WI38 (cell line): ENCODE results near the gene CCL17.

ENCODE experiments used
- H3K4me3 ChIP-seq: 2 replicates; pipeline ENCODE4 v1.5.1; 2011; ENCODE audit warnings: low read depth, mild to moderate bottlenecking, control low read depth, low read length
- TF ChIP-seq, protein P1 (sequence below): IDR thresholded peaks from 2 replicates; pipeline ENCODE4 v1.5.1; 2012; ENCODE audit warnings: low read depth, mild to moderate bottlenecking, control low read depth, low read length

CCL17 gene

DNA sequence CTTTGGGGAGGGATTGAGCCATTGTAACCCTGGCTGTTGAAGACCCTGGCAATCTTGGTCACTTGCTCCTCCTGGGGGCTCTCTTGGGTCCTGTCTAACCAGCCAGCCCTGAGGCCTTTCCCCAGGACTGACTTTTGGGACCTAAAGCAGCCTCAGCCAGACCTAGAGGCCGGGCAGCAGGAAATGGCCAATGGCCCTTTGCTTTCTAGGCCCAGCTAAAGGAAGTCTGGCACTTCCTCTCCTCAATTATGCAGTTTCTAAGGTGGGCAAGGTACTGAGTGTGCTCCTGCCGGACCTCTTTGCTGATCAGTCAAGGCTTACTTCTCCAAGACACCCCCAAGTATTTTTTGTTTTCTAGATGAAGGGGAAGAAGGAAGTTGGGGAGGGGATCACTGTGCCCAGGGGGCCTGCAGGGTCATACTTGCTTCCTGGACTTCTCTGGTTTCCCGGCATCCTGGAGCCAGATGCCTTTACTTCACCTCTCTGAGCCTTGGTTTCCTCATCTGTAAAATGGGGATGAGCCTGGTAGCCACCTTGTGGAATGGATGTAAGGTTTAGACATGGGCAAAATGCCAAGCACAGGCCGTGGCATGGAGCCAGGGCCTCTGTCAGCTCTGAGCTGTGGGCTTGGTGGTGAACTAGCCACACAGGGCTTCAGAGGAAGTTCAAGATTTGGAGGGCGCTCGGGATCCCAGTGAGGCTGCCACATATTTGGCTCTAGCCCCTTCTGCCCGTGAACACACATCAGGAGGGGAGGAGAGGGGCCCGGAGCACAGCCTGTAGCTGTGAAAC, 23.7 kb upstream of the CCL17 start:
- TF ChIP-seq, protein P1, sequence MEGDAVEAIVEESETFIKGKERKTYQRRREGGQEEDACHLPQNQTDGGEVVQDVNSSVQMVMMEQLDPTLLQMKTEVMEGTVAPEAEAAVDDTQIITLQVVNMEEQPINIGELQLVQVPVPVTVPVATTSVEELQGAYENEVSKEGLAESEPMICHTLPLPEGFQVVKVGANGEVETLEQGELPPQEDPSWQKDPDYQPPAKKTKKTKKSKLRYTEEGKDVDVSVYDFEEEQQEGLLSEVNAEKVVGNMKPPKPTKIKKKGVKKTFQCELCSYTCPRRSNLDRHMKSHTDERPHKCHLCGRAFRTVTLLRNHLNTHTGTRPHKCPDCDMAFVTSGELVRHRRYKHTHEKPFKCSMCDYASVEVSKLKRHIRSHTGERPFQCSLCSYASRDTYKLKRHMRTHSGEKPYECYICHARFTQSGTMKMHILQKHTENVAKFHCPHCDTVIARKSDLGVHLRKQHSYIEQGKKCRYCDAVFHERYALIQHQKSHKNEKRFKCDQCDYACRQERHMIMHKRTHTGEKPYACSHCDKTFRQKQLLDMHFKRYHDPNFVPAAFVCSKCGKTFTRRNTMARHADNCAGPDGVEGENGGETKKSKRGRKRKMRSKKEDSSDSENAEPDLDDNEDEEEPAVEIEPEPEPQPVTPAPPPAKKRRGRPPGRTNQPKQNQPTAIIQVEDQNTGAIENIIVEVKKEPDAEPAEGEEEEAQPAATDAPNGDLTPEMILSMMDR, result no peak
- no peak overlapping the region for H3K4me3 ChIP-seq

GRCh38 chr16:57381791-57382534, 22.6 kb upstream of the CCL17 start:
- TF ChIP-seq, protein P1, result no peak
- no peak overlapping the region for H3K4me3 ChIP-seq

DNA sequence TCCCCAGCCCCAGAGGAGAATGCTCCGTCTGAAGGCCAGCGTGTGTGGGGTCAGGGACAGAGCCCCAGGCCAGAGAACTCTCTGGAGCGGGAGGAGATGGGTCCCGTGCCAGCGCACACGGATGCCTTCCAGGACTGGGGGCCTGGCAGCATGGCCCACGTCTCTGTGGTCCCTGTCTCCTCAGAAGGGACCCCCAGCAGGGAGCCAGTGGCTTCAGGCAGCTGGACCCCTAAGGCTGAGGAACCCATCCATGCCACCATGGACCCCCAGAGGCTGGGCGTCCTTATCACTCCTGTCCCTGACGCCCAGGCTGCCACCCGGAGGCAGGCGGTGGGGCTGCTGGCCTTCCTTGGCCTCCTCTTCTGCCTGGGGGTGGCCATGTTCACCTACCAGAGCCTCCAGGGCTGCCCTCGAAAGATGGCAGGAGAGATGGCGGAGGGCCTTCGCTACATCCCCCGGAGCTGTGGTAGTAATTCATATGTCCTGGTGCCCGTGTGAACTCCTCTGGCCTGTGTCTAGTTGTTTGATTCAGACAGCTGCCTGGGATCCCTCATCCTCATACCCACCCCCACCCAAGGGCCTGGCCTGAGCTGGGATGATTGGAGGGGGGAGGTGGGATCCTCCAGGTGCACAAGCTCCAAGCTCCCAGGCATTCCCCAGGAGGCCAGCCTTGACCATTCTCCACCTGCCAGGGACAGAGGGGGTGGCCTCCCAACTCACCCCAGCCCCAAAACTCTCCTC, 21.9 kb upstream of the CCL17 start:
- H3K4me3 ChIP-seq, result no peak overlapping the region
- TF ChIP-seq, protein P1, result no peak

DNA sequence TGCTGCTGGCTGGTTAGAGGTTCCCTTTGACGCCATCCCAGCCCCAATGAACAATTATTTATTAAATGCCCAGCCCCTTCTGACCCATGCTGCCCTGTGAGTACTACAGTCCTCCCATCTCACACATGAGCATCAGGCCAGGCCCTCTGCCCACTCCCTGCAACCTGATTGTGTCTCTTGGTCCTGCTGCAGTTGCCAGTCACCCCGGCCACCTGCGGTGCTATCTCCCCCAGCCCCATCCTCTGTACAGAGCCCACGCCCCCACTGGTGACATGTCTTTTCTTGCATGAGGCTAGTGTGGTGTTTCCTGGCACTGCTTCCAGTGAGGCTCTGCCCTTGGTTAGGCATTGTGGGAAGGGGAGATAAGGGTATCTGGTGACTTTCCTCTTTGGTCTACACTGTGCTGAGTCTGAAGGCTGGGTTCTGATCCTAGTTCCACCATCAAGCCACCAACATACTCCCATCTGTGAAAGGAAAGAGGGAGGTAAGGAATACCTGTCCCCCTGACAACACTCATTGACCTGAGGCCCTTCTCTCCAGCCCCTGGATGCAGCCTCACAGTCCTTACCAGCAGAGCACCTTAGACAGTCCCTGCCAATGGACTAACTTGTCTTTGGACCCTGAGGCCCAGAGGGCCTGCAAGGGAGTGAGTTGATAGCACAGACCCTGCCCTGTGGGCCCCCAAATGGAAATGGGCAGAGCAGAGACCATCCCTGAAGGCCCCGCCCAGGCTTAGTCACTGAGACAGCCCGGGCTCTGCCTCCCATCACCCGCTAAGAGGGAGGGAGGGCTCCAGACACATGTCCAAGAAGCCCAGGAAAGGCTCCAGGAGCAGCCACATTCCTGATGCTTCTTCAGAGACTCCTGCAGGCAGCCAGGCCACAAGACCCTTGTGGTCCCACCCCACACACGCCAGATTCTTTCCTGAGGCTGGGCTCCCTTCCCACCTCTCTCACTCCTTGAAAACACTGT, 21.0 kb upstream of the CCL17 start:
- TF ChIP-seq, protein P1, result no peak
- no peak overlapping the region for H3K4me3 ChIP-seq

GRCh38 chr16:57384248-57385070, 20.1 kb upstream of the CCL17 start:
- H3K4me3 ChIP-seq, result no peak overlapping the region
- TF ChIP-seq, protein P1, result no peak

GRCh38 chr16:57385083-57385482, 19.5 kb upstream of the CCL17 start:
- TF ChIP-seq, protein P1, result no peak
- H3K4me3 ChIP-seq, result no peak overlapping the region
